ENCODE results near the gene GTF3C5.
"Not testable (repeated sequence)": the region's sequence is repeated elsewhere in the genome, so short reads cannot be mapped to it uniquely, and the experiment has no call there.

The GTF3C5 gene

DNA sequence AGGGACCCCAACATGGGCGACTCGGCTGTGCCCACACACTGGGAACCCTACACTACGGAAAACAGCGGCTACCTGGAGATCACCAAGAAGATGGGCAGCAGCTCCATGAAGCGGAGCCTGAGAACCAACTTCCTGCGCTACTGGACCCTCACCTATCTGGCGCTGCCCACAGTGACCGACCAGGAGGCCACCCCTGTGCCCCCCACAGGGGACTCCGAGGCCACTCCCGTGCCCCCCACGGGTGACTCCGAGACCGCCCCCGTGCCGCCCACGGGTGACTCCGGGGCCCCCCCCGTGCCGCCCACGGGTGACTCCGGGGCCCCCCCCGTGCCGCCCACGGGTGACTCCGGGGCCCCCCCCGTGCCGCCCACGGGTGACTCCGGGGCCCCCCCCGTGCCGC is 40.2 kb downstream of the GTF3C5 start:
- not testable (repeated sequence) for DNase-seq (ENCODE audit: low spot score)

DNA sequence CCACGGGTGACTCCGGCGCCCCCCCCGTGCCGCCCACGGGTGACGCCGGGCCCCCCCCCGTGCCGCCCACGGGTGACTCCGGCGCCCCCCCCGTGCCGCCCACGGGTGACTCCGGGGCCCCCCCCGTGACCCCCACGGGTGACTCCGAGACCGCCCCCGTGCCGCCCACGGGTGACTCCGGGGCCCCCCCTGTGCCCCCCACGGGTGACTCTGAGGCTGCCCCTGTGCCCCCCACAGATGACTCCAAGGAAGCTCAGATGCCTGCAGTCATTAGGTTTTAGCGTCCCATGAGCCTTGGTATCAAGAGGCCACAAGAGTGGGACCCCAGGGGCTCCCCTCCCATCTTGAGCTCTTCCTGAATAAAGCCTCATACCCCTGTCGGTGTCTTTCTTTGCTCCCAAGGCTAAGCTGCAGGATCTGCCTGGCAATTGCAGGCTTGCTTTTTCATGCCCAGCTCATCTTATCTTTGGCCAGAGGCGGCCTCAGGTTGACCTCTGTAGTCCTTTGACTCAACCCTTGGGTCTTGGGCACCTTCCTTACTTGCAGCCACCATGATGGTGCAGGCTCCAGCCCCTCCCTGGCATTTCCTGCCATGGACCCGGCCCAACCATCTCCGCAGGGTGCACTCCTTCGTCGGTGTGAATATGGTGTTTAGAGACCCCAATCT is 40.8 kb downstream of the GTF3C5 start:
- no peak for DNase-seq (ENCODE audit: low spot score)

DNA sequence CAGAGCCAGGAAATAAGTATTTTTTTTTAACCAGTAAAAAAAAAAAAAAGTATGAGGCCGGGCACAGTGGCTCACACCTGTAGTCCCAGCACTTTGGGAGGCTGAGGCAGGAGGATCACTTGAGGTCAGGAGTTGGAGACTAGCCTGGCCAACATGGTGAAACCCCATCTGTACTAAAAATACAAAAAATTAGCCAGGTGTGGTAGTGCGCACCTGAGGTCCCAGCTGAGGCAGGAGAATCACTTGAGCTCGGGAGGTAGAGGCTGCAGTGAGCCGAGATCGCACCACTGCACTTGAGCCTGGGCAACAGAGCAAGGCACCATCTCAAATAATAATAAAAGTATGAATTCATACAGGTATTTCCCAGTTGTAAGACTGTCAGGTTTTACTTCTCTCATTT is 41.4 kb downstream of the GTF3C5 start:
- DNase-seq (ENCODE audit: low spot score): not testable (repeated sequence)

DNA sequence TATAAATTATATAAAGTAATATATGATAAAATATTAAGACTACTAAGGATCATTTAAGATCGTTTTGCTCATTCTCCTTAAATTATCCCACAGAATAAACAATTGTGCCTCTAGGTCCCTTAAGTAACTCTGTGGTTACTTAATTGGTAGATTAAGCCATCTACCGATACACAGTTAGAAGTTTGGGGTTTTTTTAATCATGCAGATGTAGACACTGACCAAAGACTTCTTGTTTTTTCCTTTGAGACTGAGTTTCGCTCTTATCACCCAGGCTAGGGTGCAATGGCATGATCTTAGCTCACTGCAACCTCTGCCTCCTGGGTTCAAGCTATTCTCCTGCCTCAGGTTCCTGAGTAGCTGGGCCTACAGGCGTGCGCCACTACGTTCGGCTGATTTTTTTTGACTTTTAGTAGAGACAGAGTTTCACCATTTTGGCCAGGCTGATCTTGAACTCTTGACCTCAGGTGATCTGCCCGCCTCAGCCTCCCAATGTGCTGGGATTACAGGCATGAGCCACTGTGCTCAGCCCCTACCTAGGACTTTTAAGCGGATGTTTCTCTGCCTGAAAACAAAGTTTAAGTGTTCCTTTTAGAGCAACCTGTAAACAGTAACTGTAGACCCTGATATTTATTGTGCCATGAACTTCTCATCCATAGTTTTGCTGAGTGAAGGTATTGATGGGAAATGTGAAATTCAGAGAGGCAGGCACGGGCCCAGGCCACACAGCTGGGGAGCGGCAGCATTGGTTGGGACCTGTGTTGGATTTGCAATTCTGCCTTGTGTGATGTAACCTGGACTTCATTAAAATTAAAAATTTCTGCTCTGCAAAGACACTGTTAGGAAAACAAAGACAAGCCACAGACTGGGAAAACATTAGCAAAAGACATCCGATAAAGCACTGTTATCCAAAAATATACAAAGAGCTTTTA is 42.6 kb downstream of the GTF3C5 start:
- DNase-seq (ENCODE audit: low spot score): no peak

DNA sequence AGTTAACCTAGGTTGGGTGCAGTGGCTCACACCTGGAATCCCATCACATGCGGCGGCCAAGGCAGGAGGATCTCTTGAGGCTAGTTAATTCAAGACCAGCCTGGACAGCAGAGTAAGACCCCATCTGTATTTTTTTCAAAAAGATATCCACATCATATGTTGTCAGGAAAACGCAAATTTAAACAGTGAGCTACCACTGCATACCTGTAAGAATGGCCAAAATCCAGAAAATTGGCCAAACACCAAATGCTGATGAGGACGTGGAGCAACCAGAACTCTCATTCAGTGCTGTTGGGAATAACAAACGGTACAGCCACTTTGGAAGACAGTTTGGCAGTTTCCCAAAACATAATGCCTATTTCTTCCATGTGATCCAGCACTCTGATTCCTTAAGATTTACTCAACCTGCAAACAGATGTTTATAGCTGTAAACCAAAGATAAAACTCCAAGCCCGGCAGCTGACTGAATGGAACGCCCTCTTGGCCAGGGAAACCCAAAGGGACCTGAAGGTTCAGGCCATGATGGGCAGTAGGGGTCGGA is 43.4 kb downstream of the GTF3C5 start:
- no peak for DNase-seq (ENCODE audit: low spot score)

- no peak for DNase-seq (ENCODE audit: low spot score)
Observed at GRCh38 chr9:133075925-133076630, 45.3 kb downstream of the GTF3C5 start.

DNA sequence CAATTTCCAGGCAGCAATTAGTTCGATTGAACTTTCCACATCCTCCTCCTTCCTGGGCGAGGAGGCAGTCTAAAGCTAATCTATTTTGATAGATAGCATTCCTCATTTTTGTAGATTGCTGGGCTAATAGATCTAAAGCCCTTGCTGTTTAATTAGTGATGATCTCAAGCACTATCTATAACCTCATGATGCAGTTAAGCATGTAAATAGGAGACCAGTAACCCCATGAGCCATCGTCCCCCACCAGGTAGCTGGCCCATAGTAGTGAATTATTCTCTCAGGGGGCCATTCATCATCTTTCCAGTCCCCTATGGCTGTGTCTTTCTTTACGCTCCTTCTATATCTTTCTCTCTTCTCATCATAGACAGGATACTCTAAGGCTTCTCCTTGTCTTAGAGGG is 45.9 kb downstream of the GTF3C5 start:
- no peak for DNase-seq (ENCODE audit: low spot score)

- no peak for DNase-seq (ENCODE audit: low spot score)
Observed at GRCh38 chr9:133078486-133078885, 47.7 kb downstream of the GTF3C5 start.

DNA sequence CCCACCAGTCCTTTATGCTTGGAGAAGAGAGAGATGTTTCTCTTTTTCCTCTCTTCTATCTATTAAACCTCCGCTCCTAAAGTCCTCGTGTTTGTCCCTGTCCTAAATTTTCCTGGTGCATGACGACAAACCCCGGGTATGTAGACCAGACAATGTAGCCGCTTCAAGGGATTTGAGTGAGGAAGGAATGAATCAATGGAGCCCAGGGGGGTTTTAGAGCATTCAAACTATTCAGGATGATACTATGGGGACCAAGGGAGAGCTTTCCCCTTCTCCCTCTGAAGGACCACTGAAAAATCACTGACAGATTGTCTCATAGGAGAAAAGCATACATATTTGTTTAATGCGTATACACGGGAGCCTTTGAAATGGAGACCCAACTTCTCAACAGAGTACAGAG is 49.4 kb downstream of the GTF3C5 start:
- DNase-seq (ENCODE audit: low spot score): no peak

DNA sequence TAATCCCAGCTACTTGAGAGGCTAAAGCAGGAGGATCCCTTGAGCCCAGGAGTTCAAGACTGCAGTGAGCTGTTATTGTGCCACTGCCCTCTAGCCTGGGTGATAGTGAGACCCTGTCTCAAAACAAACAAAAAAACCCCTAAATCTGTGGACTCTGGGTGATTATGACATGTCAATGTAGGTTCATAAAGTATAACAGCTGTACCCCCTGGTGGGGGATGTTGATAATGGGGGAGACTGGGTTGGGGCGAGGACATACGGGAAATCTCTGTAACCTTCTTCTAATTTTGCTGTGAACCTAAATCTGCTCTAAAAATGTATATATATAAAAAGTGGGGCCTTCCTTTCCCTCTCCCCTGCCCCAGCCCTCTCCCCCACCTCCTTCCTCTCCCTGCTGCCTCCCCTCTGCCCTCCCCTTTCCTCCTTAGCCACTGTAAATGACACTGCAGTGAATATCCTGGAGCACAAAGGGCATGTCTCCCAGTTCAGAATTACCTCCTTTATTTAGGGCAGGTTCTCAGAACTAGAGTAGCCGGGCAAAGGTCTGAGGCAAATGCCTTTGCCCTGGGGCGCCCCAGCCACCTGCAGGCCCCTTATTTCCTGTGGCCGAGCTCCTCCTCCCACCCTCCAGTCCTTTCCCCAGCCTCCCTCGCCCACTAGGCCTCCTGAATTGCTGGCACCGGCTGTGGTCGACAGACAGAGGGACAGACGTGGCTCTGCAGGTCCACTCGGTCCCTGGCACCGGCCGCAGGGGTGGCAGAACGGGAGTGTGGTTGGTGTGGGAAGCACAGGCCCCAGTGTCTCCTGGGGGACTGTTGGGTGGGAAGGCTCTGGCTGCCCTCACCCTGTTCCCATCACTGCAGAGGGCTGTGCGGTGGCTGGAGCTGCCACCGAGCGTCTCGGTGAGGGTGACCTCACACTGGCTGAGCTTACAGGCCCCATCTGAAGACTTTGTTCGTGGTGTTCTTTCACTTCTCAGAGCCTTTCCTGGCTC is 50.3 kb downstream of the GTF3C5 start:
- not testable (repeated sequence) for DNase-seq (ENCODE audit: low spot score)

- not testable (repeated sequence) for DNase-seq (ENCODE audit: low spot score)
Observed at GRCh38 chr9:133081957-133082644, 51.3 kb downstream of the GTF3C5 start.

GRCh38 chr9:133083688-133084087 is 52.9 kb downstream of the GTF3C5 start:
- DNase-seq (ENCODE audit: low spot score): not testable (repeated sequence)

DNA sequence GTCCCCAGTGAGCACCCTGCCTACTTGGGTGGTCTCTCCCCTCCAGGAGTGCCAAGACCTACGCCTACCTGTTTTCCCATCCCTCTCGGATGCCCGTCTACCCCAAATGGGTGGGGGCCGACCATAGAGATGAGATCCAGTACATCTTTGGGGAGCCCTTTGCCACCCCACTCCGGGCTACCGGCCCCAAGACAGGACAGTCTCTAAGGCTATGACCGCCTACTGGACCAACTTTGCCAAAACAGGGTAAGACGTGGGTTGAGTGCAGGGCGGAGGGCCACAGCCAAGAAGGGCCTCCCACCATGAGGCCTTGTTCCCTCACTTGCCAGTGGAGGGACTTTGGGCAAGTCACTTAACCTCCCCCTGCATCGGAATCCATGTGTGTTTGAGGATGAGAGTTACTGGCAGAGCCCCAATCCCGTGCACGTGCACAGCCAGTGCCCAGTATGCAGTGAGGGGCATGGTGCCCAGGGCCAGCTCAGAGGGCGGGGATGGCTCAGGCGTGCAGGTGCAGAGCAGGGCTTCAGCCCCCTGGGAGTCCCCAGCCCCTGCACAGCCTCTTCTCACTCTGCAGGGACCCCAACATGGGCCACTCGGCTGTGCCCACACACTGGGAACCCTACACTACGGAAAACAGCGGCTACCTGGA is 55.5 kb downstream of the GTF3C5 start:
- not testable (repeated sequence) for DNase-seq (ENCODE audit: low spot score)

DNA sequence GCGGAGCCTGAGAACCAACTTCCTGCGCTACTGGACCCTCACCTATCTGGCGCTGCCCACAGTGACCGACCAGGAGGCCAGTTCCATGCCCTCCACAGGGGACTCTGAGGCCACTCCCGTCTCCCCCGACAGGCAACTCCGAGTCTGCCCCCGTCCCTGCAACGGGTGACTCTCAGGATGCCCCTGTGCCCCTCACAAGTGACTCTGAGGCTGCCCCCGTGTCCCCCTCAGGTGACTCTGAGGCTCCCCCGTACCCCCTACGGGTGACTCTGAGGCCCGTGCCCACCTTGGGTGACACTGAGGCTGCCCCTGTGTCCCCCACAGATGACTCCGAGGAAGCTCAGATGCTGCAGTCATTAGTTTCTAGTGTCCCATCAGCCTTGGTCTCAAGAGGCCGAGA is 56.1 kb downstream of the GTF3C5 start:
- DNase-seq (ENCODE audit: low spot score): no peak

DNA sequence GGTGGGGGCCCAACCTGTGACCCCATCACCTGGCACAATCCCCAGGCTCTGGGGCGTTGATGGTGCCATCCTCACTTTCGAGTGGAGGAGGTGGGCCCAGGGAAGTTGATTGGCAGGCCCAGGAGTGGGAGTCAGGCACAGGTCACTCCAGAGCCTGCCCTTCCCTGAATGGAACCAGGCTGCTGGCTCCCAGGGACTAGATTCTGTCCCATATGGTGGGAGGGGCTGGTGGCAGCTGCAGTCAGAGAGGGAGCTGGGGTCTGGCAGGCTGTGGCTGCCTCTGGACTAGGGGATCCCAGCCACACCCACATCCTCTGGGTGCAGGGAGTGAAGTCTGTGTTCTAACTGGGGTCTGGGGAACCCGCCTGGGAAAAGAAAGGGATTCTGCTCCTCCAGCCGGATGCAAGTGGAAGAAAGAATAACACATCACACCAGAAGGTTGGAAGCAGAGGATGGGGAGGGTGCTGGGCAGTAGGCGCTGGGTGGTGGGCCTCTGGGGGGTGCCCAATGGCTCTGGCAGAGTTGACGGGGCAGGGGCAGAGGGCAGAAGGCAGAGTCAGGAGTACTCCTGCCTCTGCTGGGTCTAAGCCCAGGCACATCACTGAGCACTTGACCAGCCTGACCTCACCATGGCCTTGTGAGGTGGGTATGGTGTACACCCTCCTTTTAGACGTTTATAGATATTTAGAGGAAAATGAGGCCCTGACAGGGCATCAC is 56.8 kb downstream of the GTF3C5 start:
- no peak for DNase-seq (ENCODE audit: low spot score)

GRCh38 chr9:133088146-133088750 is 57.5 kb downstream of the GTF3C5 start:
- DNase-seq (ENCODE audit: low spot score): no peak

GRCh38 chr9:133088756-133089155 is 58.0 kb downstream of the GTF3C5 start:
- DNase-seq (ENCODE audit: low spot score): no peak

- DNase-seq (ENCODE audit: low spot score): peak; percentile 94
Observed at GRCh38 chr9:133089271-133089671, 58.5 kb downstream of the GTF3C5 start.

GRCh38 chr9:133090187-133090586 is 59.4 kb downstream of the GTF3C5 start:
- no peak for DNase-seq (ENCODE audit: low spot score)
